Stimulated activated CD8-positive, alpha-beta memory T cell treated with anti-CD3 and anti-CD28 coated beads, Interleukin-7, amount 100 ng/mL, for 24 hours (primary cell): ENCODE results near the gene EEFSEC.

Source experiments
- DNase-seq: peaks from one replicate; pipeline ENCODE4 v3.0.0-alpha.2; 2020; ENCODE audit warnings: low read depth

Gene EEFSEC

GRCh38 chr3:128334766-128335165 lies 181.5 kb downstream of the EEFSEC start:
- no peak for DNase-seq

GRCh38 chr3:128335621-128336296 lies 182.5 kb downstream of the EEFSEC start:
- DNase-seq: no peak

- no peak for DNase-seq
Measured at GRCh38 chr3:128336337-128337156, 183.3 kb downstream of the EEFSEC start.

- DNase-seq: no peak
Measured at GRCh38 chr3:128337305-128337704, 184.0 kb downstream of the EEFSEC start.

- DNase-seq: no peak
Measured at GRCh38 chr3:128338536-128339330, 185.5 kb downstream of the EEFSEC start.

- DNase-seq: no peak
Measured at GRCh38 chr3:128339491-128340012, 186.3 kb downstream of the EEFSEC start.

GRCh38 chr3:128340198-128340903 lies 187.1 kb downstream of the EEFSEC start:
- DNase-seq: no peak

GRCh38 chr3:128340904-128341555 lies 187.7 kb downstream of the EEFSEC start:
- DNase-seq: no peak

- DNase-seq: no peak
Measured at GRCh38 chr3:128341659-128342395, 188.5 kb downstream of the EEFSEC start.

GRCh38 chr3:128342701-128343180 lies 189.5 kb downstream of the EEFSEC start:
- DNase-seq: no peak

GRCh38 chr3:128343287-128344051 lies 190.2 kb downstream of the EEFSEC start:
- no peak for DNase-seq

GRCh38 chr3:128344052-128344735 lies 190.9 kb downstream of the EEFSEC start:
- DNase-seq: no peak

- no peak for DNase-seq
Measured at GRCh38 chr3:128345196-128345595, 191.9 kb downstream of the EEFSEC start.

- DNase-seq: no peak
Measured at GRCh38 chr3:128346562-128346961, 193.3 kb downstream of the EEFSEC start.

GRCh38 chr3:128347282-128347681 lies 194.0 kb downstream of the EEFSEC start:
- DNase-seq: no peak

GRCh38 chr3:128348075-128348474 lies 194.8 kb downstream of the EEFSEC start:
- no peak for DNase-seq

- no peak for DNase-seq
Measured at GRCh38 chr3:128348805-128349531, 195.7 kb downstream of the EEFSEC start.

GRCh38 chr3:128349963-128350599 lies 196.8 kb downstream of the EEFSEC start:
- no peak for DNase-seq
